Ecto neural progenitor cell (in vitro differentiated cells): ENCODE results near the gene AQP7.
"Not testable (repeated sequence)": the region's sequence is repeated elsewhere in the genome, so short reads cannot be mapped to it uniquely, and the experiment has no call there.

Experiments used
- DNase-seq: peaks from one replicate; pipeline ENCODE4 v3.0.0-alpha.2; 2018; ENCODE audit warnings: low spot score

AQP7 gene

DNA sequence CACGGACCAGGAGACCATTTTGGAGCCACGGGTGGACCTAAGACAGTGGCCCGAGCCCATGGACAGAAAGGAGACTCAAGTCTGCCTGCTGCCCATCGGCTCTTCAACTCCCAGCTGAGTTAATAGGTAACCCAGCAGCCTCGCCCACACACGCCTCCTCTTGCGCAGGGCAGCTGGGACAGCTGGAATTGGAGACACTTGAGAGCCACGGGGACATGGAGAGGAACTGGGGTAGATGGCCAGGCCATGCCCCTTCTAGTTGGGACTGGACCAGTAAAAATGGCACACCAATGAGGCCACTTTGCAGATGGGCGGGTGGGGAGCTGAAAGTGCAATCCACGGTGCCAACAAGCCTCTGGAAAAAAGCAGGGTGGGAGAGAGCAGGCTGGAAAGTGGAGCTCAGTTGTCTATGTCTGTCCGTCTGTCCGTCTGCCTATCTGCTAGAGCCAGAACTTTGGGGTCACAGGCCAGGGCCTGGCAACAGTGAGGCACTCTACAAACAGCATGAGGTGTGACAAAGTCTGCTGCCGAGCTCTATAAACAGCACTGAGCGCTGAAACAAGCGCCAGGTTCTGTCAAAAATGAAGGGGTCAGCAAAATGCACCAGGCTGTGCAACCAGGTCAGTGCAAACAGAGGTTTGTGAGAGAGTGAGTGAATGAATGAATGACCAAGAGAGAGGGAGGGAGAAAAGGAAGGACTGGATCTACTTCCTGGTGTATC is 7.0 kb downstream of the AQP7 start:
- not testable (repeated sequence) for DNase-seq

DNA sequence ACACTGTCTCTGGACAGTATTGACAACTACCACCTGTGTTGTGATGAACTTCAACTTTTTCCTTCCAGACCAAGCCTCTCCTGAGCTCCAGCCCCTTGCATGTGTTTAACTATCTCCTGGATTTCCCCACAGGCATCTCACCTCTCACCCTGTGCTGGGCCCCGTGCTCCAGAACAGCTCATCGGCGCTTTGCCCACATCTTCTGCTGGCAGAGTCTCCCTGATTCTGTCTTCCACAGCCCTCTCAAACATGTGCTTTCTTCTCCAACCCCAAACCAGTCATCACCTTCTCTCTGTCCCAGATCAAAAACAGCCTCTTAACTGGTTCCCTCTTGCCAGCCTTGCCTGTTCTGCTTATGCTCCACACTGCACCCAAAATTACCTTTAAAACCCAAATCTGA is 8.4 kb downstream of the AQP7 start:
- not testable (repeated sequence) for DNase-seq

DNA sequence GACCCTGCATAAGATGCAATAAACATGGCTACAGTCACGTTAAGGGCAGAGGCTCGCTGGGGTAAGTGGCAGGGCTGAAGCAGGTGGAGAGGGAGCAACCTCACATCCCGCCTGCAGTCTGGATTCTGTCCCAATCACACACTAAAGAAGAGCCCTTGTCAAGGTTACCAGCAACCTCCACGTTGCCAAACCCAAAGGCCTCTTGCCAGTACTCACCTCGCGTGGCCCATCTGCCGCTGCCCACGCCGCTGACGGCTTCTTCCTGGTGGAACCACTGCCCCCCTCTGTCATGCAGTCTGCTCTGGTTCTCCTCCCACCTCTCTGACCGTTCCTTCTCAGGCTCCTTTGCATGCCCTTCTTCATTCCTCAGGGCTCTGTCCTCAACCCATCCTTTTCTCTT is 8.8 kb downstream of the AQP7 start:
- no peak for DNase-seq

DNA sequence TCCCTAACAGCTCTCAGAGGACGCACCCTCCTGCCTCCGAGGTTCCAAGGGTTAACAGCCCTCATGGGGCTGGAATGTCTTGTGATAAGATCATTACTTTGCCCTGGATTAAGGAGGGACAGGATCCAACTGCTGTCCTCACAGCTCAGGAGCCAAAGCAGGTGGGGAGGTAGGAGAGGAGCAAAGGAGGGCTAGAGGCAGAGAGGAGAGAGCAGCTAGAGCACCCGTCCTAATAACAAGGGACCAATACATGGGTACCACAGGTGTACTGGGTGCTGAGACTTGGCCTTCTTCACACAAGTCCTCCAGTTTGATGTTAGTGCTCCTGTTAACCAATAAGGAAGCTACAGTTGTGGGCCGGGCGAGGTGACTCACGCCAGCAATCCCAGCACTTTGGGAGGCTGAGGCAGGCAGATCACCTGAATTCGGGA is 9.8 kb downstream of the AQP7 start:
- not testable (repeated sequence) for DNase-seq

DNA sequence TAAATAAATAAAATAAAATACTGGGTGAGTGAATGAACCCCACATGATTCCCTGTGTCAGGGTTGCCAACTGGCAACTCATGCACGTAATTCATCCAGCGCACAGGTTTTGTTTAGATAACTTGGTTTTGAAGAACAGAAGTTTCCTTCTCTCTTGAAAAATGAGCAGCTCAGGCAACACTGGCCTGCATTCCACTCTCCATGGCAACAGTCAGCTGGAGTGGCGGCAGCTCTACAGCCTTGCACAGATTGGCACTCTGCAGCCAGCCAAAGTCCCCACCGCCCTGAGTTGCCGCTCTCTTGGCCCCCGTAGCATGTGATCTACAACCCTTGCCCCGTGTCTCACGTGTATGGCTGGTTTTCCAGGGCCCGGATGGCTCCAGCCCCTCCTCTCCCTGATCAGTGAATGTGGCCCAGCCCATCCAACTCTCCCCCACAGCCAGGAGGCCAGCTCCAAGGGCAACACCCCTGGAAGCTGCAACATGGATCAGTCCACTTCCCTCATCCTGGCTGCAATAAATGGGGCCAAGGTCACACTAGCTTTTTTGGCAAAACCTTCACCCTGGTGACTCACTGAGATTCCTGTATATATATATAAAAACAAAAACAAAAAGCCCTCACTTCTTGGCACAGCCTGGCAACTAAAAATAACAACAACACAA is 11.1 kb downstream of the AQP7 start:
- DNase-seq = peak; percentile 68

DNA sequence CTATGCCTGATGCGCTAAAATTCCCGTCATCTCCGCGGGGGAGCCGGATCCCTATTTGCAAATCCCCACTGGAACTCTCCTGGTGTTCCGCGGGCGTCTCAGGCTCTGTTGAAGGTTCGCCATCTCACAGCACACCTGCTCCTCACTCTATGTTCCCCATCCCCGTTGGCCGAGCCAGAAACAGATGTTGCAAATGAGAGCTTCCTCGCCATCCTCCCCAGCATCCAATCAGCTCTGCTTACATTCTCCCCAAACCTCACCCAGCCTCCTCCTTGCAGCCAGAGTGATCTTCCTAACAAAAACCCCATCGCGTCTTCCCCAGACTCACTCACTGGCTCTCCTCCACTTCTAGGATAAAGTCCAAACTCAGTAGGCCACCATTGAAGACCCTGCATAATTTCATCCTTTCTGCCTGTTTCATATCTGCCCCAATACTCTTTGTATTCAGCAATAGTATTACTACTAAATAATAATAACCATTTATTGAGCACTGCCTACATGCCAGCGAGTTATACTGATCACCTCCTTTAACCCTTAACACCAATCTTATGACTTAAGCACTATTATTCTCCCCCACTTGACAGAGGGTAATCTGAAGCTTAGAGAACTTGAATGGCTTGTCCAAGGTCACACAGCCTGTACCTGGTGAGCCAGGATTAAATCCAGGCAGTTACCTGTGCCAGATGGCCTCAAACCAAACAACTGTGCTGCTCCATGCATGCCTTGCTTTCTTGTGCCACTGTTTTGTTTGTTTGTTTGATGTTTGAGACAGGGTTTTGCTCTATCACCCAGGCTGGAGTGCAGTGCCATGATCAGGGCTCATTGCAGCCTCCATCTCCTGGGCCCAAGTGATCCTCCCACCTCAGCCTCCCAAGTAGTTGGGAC is 14.0 kb downstream of the AQP7 start:
- DNase-seq = no peak

DNA sequence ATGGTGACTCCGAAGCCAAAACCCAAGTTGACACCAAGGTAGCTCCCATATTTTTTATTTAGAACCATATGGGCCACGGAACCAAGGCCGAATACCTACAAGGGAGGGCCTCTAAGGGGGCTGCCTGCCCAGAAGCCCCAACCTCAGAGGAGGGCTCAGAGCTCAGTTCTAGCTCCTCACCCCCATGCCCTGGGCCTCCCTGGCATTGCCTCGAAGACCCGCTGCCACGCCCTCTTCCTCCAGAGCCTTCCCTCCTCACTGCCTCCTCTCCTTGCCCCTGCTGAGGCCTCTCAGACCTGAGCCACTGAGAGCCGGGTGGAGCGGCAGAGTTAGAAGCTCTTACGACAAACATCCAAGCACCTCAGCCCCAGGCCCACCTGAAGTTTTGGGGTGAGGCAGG is 15.4 kb downstream of the AQP7 start:
- DNase-seq = not testable (repeated sequence)

DNA sequence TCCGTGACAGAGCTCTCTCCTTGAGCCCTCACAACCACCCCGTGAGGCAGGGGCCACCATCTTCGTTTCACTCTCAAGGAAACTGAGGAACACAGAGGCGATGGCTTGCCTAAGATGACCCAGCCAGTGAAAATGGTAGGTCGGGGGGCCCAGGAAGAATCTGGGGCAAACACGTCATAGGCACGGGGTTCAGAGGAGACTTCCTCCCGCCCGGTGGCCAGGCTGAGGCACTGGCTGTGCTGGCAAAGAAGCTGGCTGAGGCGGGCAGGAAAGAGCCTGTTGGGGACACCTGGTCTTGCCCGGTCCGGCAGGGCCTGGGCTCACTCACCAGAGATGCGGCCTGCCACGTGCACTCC is 15.7 kb downstream of the AQP7 start:
- DNase-seq = not testable (repeated sequence)

DNA sequence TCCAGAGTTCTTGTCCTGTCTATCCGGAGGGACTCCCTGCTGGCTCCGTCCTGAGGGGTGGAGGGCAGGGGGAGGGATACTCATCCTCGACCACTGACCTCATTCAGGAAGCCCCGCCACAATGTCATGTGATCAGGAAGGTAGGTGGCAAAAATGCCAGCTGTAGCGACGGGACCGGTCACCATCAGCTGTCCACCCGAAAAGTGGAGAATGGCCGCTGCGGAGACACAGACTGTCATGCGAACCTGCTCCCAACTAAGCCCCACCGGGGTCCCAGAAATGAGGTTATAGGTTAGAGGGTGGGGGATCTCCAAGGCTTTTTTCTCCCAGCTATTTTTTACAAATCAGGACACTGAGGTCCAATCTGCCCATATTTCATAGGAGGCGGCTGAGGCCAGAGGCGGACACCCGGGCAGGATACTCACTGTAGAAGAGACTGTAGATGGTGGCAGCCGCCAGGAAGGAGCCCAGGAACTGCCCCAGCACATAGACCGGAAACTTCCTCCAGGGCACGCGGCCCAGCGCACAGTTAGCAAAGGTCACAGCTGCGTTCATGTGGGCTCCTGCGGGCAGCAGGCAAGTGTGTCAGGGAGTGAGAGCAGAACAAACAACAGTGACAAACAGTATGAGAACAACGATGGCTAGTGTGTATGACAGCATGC is 16.3 kb downstream of the AQP7 start:
- DNase-seq = not testable (repeated sequence)

DNA sequence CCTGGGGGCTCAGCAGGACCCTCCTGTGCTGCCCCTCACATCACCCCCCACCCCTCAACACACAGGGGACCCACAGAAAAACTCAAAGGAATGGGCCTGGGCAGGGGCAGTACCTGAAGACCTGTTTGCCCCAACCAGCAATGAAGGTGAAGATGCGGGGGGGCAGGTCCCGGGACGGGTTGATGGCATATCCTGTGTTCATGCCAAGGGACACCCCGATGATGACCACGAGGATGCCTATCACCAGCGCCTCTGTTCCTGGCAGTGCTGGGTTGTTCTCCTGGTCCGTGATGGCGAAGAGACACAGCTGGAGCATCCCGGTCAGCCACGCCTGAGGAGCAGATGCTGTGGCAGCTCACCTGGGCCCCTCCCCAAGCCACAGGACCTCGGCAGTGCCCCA is 16.8 kb downstream of the AQP7 start:
- DNase-seq = not testable (repeated sequence)

DNA sequence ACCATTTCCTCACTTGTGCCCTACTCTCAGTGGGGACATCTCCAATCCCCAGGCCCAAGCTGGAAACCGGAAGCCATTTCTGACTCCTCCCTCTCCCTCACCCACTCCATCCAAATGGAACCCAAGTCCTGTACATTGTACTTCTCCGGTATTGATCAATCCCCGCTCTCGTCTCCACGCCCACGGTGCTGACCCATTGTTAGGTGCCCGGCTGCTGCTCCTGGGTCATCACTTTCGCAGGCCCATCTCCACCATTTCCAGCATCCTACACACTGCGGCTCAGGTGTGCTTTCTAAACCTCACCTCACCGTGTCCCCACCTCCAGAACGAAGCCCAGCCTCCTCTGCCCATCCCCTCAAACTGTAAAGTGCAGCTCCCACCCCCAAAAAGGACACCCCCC is 19.0 kb downstream of the AQP7 start:
- DNase-seq = not testable (repeated sequence)

DNA sequence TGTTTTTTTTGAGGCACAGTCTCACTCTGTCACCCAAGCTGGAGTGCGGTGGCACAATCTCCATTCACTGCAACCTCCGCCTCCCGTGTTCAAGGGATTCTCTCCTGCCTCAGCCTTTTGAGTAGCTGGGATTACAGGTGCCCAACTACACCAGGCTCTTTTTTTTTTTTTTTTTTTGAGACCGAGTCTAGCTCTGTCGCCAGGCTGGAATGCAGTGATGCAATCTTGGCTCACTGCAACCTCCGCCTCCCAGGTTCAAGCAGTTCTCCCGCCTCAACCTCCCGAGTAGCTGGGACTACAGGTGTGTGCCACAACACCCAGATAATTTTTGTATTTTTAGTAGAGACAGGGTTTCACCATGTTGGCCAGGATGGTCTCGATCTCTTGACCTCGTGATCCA is 20.0 kb downstream of the AQP7 start:
- not testable (repeated sequence) for DNase-seq

DNA sequence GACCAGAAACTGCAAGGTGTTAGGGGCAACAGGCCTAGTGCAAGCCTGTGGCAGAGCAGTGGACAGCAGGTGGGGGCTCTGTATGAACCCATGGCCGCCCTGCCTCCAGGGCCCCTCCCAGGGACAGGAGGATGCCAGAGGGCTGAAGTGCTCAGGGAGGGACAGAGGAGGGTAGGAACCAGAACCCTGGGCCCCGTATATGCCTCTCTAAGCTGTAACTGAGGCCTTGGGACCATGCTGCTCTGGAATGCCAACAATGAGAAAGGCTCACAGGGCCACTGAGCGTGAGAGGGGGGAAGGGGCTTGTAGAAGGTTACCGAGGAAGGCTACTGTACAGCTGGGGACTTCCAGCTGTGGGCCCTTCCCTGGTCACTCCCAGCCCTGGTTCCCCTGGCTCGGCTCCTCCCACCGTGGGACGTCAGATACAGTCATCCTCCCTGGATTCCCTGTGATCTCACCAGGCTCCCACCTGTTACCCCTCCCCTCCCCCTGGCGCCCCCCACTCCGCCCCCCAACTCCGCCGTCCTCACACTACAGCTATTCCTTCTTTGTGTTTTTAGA is 21.1 kb downstream of the AQP7 start:
- DNase-seq = peak; percentile 71

DNA sequence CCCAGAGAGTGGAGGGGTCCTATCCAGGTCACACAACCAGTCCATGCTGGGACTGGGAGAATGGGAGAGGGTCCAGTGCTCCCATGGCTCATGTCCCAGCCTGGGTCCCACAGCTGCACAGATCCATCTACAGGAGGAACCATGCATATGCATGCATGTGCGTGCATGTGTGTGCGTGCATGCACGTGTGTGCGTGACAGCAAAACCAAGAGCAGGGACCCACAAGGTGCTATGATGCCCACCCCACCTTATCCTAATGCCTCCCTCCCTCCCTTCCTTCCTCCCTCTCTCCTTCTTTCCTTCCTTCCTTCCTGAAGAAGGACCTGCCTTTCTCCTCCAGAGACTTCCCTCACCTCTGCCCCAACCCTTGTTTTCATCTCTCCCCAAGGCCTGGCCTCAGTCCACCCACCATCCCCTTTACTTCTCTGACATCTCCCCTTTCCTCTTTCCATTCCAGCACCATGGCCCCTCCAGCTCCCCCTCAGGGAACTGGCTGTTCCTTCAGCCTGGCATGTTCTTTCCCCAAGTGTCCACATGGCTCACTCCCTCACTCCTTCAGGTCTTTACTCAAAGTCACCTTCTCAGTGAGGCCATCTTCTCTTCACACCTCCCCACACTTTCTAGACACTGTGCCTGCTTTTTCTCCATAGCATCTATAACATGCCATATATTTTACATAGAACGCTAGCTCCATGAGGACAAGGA is 21.8 kb downstream of the AQP7 start:
- no peak for DNase-seq

DNA sequence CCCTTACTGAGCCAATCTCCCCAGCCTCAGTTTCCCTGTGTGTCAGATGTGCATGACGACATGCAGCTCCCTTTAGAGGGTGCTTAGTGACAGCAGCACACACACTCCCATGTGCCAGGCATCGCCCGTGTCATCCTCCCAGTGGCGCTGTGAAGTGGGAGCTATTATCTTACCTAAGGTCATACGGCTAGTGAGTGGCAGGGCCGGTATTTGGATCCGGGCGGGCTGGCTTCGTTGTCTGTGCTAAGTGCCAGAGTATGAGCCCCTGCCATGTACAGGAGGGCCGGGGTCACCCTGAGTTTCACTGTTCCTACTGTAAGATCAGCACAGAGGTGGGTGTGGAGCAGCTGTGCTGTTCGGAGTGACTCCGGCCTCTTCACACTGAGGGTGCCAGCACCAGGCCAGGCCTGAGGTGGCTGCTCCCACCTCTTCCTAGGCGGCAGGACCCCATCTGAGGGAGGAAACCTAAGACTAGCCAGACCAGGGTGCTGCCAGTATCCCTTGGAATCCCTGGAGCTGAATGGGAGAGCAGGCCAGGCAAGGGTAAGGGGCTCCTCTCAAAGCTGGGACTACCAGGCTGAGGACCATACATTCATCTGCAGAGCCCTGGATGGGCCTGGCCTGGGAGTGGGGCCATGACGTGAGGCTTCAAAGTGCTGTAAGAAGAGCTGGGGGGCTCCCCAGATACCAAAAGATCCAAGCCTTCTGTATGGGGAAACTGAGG is 22.5 kb downstream of the AQP7 start:
- no peak for DNase-seq

DNA sequence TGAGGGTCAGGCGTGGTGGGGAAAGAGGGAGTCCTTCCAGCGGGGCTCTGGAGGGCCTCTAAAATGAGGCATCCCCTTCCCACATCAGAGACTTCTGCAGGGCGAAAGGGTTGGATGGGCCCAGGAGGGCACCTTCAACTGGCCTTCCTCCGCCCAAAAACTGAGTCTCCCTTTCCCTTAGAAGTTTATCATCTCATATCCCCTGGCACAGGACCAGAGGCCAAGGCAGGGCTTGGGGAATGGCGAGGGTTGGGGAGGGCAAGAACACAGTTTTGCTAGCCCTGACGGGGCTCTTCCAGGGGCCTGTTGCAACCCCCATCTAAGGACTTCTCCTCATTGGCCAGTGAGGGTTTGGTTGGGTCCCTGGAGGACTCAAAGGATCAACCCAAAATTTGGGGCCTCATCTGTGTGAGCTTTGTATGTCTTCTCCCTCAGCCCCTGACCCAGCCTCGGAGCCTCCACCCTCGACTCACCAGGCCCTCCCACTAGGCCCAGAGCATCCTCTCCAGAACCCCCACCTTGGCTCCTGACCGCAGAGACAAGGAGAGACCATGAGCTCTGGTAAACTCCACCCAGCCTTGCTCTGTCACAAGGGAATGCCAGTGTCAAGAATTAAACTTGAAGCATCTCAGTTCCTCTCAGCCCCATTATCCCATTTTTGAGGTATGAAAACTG is 24.1 kb downstream of the AQP7 start:
- DNase-seq = no peak

DNA sequence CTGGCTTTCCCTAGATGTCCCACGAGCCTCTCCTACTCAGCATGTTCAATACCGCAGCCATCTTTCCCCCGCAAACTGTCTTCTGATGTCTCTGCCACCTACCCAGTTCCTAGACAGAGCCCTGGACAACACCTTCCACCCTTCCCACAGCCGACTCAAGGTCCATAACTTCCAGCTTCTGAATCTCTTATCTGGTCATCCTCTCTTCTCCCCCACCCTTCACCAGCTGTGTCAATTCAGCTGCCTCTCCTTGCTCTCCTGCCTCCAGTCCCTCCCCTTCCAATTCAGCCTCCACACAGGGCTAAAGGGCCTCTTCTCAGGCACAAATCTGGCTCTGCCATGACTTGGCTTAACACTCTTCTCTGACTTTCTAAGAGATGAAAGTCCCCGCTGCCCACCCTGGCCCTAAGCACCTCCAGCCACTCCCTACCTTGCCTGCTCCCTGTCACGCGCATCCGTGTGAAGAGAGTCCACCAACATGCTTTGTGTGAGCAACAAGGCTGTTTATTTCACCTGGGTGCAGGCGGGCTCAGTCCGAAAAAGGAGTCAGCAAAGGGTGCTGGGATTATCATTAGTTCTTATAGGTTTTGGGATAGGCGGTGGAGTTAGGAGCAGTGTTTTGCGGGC is 25.2 kb downstream of the AQP7 start:
- no peak for DNase-seq

DNA sequence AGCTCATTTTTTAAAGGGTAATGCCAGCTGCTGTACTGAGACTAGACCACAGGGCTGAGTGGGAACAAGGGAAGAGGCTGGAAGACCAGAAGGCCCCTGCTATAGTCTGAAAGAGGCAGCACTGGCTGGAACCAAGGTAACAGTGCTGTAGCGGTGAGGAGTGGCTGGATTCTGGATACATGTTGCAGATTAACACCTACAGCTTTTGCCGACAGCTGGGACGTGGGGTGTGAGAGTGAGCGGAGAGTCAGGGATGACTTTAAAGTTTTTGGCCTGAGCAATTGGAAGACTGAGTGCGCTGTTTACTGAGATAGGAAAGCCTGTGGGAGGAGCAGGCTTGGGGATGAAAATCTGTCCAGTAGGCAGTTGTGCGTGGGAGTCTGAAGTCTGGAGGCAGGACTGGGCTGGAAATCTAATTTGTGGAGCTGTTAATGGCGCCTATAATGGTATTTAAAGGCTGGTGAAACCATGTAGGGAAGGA is 26.5 kb downstream of the AQP7 start:
- DNase-seq = no peak

DNA sequence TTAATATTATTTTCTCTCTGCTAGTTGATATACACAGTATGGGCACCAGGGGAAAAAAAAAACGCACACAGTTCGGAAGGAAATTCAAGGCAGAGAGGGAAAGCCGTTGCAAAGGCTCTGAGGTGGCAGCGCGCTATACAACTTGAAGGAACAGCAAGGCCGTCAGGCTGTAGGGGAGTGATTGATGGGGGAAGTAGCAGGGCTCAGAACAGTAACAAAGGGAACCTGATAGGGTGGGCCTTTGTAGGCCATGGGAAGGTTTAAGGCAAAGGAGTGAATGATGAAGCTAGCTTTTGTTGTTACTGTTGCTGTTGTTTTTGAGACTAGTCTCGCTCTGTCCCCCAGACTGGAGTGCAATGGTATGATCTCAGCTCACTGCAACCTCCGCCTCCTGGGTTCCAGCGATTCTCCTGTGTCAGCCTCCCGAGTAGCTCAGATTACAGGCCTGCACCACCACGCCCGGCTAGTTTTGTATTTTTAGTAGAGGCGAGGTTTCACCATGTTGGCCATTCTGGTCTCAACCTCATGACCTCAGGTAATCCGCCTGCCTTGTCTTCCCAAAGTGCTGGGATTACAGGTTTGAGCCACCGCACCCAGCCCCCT is 27.0 kb downstream of the AQP7 start:
- DNase-seq = peak; percentile 64
